K562 (cell line): ENCODE measurements around the gene CPED1. TPM values are rescaled to one million over a fixed set of nuclear protein-coding genes. Genes with fewer than 3 reads are reported as not detected.
A peak's percentile ranks its signal among the peaks of the same experiment; 100 is the strongest.

Experiments
- CHD4 ChIP-seq: fragments of 200-600 bp; sonication (generic); IDR thresholded peaks from 3 replicates; pipeline ENCODE4 v1.6.1; 2012; ENCODE audit warnings: low read depth, mild to moderate bottlenecking, mixed read lengths, low read length, inconsistent platforms; ENCODE audit not compliant: insufficient read depth, insufficient replicate concordance, poor library complexity, severe bottlenecking
- CREM ChIP-seq: IDR thresholded peaks from 2 replicates; pipeline ENCODE4 v1.6.1; 2014; ENCODE audit warnings: antibody characterized with exemption, low read depth
- FIP1L1 ChIP-seq: fragments of 200-400 bp; formaldehyde crosslinking; IDR thresholded peaks from 2 replicates; pipeline ENCODE4 v1.6.1; 2018; ENCODE audit warnings: mild to moderate bottlenecking, low read depth, low read length; ENCODE audit not compliant: poor library complexity, severe bottlenecking
- FOXJ3 ChIP-seq: sonication (generic); formaldehyde crosslinking; IDR thresholded peaks from 2 replicates; pipeline ENCODE4 v1.4.0; 2020; ENCODE audit warnings: mild to moderate bottlenecking, missing genetic modification reagents
- GATA2 ChIP-seq: sonication (generic); formaldehyde crosslinking; IDR thresholded peaks from 2 replicates; pipeline ENCODE4 v1.4.0; 2020; ENCODE audit warnings: mild to moderate bottlenecking, missing genetic modification reagents
- GTF2A2 ChIP-seq: IDR thresholded peaks from 2 replicates; pipeline ENCODE4 v1.6.1; 2016; ENCODE audit warnings: mild to moderate bottlenecking, missing genetic modification characterization, missing compliant biosample characterization
- KLF13 ChIP-seq: fragments of 450-650 bp; IDR thresholded peaks from 2 replicates; pipeline ENCODE4 v1.6.1; 2016; ENCODE audit warnings: missing genetic modification characterization, low read depth, mild to moderate bottlenecking, missing compliant biosample characterization, moderate library complexity, borderline replicate concordance
- MTA2 ChIP-seq: fragments of 450-650 bp; IDR thresholded peaks from 2 replicates; pipeline ENCODE4 v1.6.1; 2016; ENCODE audit warnings: low read depth
- POLR2AphosphoS2 ChIP-seq: IDR thresholded peaks from 2 replicates; pipeline ENCODE4 v1.6.1; 2012; ENCODE audit warnings: low read length, improper control_type of control experiment
- RBBP5 ChIP-seq: fragments of 200-600 bp; sonication (generic); IDR thresholded peaks from 2 replicates; pipeline ENCODE4 v1.6.1; 2012; ENCODE audit warnings: borderline replicate concordance, mild to moderate bottlenecking, low read length, control low read depth, inconsistent platforms; ENCODE audit not compliant: insufficient read depth, poor library complexity, severe bottlenecking
- RBM22 ChIP-seq: fragments of 200-400 bp; formaldehyde crosslinking; IDR thresholded peaks from 2 replicates; pipeline ENCODE4 v1.6.1; 2018; ENCODE audit warnings: low read length, low read depth; ENCODE audit not compliant: poor library complexity, severe bottlenecking
- SLC30A9 ChIP-seq: fragments of 250-450 bp; sonication (Bioruptor Pico); IDR thresholded peaks from 2 replicates; pipeline ENCODE4 v1.8.0; 2022; ENCODE audit warnings: mild to moderate bottlenecking, moderate library complexity
- TAL1 ChIP-seq: fragments of 450-650 bp; IDR thresholded peaks from 2 replicates; pipeline ENCODE4 v1.6.1; 2016; ENCODE audit warnings: mild to moderate bottlenecking
- TBL1XR1 ChIP-seq, 2 experiments: IDR thresholded peaks; 2 replicates each; pipeline ENCODE4 v1.6.1; 2012; ENCODE audit warnings: improper control_type of control experiment in 2 of 2, low read length in 2 of 2, mild to moderate bottlenecking in 1 of 2
- ZEB2 ChIP-seq: fragments of 450-650 bp; IDR thresholded peaks from 2 replicates; pipeline ENCODE4 v1.6.1; 2016
- ZNF79 ChIP-seq: fragments of 250-450 bp; sonication (Bioruptor Pico); IDR thresholded peaks from 2 replicates; pipeline ENCODE4 v1.4.0; 2020; ENCODE audit warnings: low read depth, mild to moderate bottlenecking, moderate library complexity
- polyA plus RNA-seq, 8 experiments: library from polyadenylated mRNA; depleted of rRNA in 4 of 8; stranded (reverse) in 5 of 8; unstranded in 3 of 8; fragments of >200 nt; fragmentation: Nextera tagmentation in 2 of 8; fragmentation: Illumina TruSeq in 1 of 8; extraction: Ambion mirVana in 2 of 8; extraction: Trizol in 1 of 8; gene quantifications; 2 replicates each; pipeline versions ENCODE4 v1.2.1 to v1.2.3, GENCODE V29; 2011 to 2014; ENCODE audit warnings: inconsistent platforms in 1 of 8, missing spikeins in 1 of 8
- total RNA-seq, 7 experiments: library from RNA; depleted of rRNA in 6 of 7; stranded (reverse); fragments of >200 nt in 6 of 7; fragmentation: Illumina TruSeq in 2 of 7; extraction: Trizol in 2 of 7; gene quantifications; 2 replicates each; pipeline versions ENCODE4 v1.2.1 to v1.2.3, GENCODE V29; 2011 to 2021; ENCODE audit warnings: low replicate concordance in 1 of 7
- TF ChIP-seq, protein P1 (sequence below): IDR thresholded peaks from 3 replicates; pipeline ENCODE4 v1.6.1; 2011; ENCODE audit warnings: borderline replicate concordance, mild to moderate bottlenecking; ENCODE audit not compliant: insufficient read length, insufficient read depth
- TF ChIP-seq, protein P2 (sequence below), 2 experiments: fragments of 250-450 bp in 1 of 2; fragments of 450-650 bp in 1 of 2; sonication (Bioruptor Pico) in 1 of 2; IDR thresholded peaks; 2 replicates each; pipeline versions ENCODE4 v1.6.1 to v1.8.0; 2016 to 2021; ENCODE audit warnings: mild to moderate bottlenecking in 2 of 2, moderate library complexity in 2 of 2, missing compliant biosample characterization in 1 of 2, missing genetic modification characterization in 1 of 2
- TF ChIP-seq, protein P3 (sequence below): fragments of 200-800 bp; sonication (Bioruptor generic); IDR thresholded peaks from 2 replicates; pipeline ENCODE4 v1.6.1; 2017; ENCODE audit warnings: missing genetic modification characterization, missing compliant biosample characterization
- TF ChIP-seq, protein P4 (sequence below), 2 experiments: fragments of 450-650 bp; conservative IDR thresholded peaks; 2 replicates each; pipeline ENCODE4 v1.6.1; 2017; ENCODE audit warnings: mild to moderate bottlenecking in 2 of 2, moderate library complexity in 2 of 2

Gene CPED1
- total and polyA plus RNA-seq, 9 of the 15 experiments (the other 6 are each of a cell fraction or from before 2014, with no cell fraction given): 195 to 393 (median 290) TPM

DNA sequence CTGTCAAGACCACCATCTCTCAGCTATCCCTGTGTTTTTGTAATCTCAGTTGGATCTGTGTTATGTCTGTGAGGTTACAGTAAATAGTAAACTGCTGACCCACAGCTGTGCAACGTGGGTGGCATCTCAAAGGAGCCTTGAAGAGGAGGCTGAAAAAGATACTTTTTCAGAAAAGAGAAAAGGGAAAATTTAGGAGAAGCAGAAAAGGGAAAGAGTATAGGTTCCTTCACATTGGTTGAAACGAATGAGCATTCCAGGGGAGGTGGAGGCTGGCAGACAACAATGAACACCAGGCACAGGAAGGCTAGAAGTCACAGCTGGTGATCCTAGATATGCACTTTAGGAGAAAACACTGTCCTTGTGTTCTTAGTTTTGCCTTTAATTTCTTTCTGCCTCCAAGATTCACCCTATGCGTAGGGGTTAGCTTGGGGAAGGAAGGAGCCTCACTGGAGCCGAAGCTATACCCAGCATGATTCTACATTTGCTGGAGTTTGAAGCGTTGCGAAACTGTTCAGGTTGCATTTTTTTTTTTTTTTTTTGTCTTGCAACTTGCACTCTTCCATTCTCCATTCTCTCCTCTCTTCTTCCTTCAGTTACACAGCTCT lies 18.3 kb downstream of the CPED1 start (continued):
- TF ChIP-seq SLC30A9 (CRISPR knock-in tag) (0 out of 2 replicates have a peak, but pooled peaks have one; percentile 13), CHD4 (no peak), ZEB2 (0 out of 2 replicates have a peak, but pooled peaks have one; percentile 16), CREM (no peak), POLR2AphosphoS2 (no peak), GTF2A2 (tag) (no peak), MTA2 (peak; percentile 23; the same call in 1 of the 2 replicates), TAL1 (peak; percentile 72), FOXJ3 (CRISPR knock-in tag) (no peak), FIP1L1 (no peak), TBL1XR1 (IDR thresholded peaks at IDR 0.05; ENCODE audit: low read length in 2 of 2) (peak in 1 of 2 experiments; percentile 50; a peak in 1 of 4 replicates), RBBP5 (peak; percentile 69), GATA2 (CRISPR knock-in tag) (peak; percentile 52), KLF13 (no peak), RBM22 (no peak), ZNF79 (CRISPR knock-in tag) (no peak)
- TF ChIP-seq, protein P1, sequence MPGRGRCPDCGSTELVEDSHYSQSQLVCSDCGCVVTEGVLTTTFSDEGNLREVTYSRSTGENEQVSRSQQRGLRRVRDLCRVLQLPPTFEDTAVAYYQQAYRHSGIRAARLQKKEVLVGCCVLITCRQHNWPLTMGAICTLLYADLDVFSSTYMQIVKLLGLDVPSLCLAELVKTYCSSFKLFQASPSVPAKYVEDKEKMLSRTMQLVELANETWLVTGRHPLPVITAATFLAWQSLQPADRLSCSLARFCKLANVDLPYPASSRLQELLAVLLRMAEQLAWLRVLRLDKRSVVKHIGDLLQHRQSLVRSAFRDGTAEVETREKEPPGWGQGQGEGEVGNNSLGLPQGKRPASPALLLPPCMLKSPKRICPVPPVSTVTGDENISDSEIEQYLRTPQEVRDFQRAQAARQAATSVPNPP: no peak
- TF ChIP-seq, protein P2, sequence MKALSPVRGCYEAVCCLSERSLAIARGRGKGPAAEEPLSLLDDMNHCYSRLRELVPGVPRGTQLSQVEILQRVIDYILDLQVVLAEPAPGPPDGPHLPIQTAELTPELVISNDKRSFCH (CRISPR knock-in tag; IDR thresholded peaks at IDR 0.05): no peak
- TF ChIP-seq, protein P2 (tag; IDR thresholded peaks at IDR 0.05): 0 out of 2 replicates have a peak, but pooled peaks have one; percentile 18
- TF ChIP-seq, protein P3, sequence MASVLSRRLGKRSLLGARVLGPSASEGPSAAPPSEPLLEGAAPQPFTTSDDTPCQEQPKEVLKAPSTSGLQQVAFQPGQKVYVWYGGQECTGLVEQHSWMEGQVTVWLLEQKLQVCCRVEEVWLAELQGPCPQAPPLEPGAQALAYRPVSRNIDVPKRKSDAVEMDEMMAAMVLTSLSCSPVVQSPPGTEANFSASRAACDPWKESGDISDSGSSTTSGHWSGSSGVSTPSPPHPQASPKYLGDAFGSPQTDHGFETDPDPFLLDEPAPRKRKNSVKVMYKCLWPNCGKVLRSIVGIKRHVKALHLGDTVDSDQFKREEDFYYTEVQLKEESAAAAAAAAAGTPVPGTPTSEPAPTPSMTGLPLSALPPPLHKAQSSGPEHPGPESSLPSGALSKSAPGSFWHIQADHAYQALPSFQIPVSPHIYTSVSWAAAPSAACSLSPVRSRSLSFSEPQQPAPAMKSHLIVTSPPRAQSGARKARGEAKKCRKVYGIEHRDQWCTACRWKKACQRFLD: no peak
- TF ChIP-seq, protein P4, sequence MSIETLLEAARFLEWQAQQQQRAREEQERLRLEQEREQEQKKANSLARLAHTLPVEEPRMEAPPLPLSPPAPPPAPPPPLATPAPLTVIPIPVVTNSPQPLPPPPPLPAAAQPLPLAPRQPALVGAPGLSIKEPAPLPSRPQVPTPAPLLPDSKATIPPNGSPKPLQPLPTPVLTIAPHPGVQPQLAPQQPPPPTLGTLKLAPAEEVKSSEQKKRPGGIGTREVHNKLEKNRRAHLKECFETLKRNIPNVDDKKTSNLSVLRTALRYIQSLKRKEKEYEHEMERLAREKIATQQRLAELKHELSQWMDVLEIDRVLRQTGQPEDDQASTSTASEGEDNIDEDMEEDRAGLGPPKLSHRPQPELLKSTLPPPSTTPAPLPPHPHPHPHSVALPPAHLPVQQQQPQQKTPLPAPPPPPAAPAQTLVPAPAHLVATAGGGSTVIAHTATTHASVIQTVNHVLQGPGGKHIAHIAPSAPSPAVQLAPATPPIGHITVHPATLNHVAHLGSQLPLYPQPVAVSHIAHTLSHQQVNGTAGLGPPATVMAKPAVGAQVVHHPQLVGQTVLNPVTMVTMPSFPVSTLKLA (conservative IDR thresholded peaks at IDR 0.05): peak; percentile 24 to 66; a peak in 3 of 4 replicates
